Epidermal melanocyte (primary cell): ENCODE measurements around the gene SLC41A3.

Source experiments
- DNase-seq: peaks from one replicate; pipeline ENCODE4 v3.0.0; 2011; ENCODE audit warnings: low spot score; ENCODE audit not compliant: insufficient read length

The SLC41A3 gene

DNA sequence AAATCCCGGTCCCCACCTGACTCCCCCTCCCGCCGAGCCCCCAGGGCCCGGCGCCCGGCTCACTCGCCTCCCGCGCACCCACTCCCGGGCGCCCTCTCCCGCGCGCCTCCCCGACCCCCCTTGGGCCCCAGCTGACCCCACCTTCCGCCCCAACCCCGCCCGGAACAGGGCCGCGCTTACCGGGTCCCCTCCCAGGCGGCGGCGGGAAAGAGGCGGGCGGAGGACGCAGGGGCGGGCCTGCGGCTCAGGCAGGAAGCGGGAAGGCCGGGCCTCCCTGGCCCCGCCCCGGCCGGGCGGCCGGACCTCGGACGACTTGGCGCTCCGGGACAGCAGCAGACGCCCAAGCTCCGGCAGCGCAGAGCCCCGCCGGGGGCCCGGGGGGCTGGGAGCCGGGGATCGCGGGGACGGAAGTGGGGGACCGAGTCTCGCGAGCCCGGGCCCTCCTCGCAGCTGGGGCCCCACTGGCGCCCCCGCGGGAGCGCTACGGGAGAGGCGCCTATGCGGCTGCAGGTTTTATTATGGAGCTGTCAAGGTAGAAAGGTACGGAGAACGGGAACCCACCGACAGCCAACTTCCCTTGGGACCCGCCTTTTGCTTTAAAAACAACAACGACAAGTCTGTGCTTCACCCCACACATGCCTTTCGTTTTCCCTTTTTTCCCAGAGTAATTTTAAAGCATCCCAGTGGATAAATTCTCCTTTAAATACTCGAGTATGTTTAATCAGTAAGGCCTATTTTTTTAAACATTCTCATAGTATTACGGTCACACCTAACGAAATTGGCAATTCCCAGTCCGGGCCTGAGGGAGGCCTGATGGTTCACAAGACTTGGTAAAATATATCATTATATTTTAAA, at the start of gene SLC41A3:
TSS of gene SLC41A3 (minus strand) at position 212 of the 855 bp plus-strand sequence. CDS start 15,905 bp downstream, outside the sequence.
- DNase-seq: peak; percentile 79

DNA sequence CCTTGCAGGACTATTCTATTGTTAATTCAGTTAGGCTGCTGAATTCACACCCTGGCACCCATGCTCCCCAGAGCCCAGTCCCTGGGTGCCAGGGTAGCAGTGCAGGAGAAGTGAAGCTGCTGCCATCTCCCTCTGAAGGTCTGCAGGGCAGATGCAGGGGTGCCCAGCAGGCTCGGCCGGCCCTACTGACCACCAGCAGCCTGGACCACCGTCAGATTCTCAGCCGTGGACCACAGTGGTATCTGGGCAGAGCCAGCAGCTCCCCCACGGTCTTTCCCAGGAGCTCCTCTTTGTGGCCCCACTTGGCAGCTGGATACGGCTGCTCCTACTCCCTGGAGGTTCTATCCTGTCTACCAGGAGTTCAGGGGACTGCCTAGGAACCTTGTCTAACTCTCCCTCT, 49.7 kb upstream of the SLC41A3 start:
- DNase-seq: no peak

DNA sequence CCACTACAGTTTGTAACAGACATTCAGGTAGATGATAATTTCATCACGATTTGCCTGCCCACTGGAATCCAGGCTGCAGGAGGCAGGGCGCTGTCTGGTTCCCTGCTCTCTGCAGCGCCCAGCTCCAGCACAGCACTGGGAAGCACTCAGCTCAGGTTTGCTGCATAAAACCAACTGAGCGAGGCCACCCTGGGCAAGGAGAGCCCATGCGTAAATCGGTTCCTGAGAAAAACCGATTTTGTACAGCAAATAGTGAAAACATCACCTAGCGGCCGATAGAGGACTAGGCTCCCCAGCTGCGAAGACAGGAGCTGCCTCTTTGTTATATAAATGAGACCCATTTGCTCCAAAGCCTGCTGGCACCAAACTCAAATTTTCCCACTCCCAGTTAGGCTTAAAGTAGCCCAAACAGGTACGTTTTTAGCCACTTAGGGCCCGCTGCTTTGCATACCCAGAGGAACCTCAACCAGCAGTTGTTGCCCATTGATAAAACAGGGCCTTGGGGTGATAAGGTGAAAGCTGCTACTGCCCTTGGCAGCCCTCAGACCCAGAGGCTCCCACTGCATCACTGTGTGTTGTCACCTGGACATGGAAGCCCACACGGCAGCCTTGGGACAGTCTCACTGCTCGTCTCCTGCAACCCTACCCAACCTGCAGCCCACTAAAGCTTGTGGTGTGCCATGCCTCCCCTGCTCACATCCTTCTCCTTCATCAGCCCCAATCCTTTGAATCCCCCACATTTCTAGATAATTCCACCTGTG, 49.0 kb upstream of the SLC41A3 start:
- no peak for DNase-seq

DNA sequence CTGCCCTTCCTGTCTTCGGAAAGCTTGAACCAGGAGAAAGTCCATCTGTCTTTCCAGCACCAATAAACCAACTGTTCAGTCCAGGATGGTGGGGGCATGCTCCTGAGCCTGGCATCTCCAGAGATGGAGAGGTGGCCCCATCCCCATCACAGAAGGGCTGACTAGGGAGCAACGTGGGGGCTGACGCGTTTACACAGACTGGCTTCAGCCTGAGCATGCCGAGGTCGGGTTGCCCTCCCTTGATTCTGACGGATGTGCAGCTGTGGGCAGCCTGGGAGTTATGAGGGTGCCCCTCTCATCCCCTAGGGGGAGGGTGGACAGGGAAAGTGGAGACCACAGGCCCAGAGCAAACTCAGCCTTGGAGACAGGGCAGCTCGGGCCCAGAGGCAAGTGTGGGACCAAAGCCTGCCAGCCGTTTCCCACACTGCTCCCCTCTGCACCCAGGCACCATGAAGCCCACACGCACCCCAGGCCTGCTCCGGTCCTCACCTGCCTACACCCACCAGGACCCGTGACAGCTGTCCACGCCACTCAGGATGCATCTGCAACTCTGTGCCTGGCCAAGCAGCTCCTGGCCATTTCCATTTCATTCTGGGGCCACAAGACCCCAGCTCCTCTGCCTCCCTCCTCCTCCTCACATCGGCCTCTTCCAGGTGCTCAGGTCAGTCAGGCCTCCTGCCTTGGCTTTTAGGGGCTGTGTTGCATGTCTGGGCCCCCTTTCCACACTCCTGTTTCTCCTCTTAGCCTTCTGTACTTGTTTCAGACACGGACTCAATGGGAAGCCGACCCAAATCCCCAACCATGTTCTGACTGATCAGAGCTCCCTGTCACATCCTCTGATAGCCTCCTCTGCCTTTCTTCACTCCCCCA, 48.2 kb upstream of the SLC41A3 start:
- no peak for DNase-seq

DNA sequence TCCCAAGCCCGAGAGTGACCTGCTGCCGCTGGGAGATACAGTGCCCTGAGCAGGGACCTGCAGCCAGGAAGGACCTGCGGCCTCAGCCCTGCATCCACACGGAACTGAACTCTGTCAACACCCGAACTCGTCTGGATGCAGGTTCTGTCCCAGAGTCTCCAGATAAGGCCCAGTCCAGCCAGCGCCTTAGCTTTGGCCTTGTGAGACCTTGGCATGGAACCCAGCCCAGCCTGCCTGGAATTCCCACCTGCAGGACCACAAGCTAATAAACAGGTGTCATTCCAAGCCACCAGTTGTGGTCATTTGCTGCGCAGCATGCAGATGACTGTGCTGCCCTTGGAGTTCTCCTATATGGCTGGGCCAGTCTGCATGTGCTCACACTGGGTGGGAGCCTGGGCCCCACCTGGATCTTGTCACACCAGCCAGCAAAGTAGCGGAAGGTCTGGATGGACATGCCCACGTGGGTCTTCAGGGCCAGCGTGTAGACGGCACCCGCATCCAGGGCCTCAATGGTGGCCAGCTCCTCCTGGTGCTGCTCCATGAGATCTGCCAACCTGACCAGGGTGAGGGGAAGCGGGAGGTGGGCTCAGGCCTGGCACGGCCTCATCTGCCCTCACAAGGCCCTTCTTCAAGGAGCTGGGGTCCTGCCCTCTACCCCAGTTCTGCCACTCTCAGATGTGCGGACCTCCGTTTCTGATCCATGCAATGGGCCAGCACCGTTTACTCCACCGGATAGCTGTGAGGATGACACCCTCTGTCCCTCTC, 47.2 kb upstream of the SLC41A3 start:
- DNase-seq: no peak

DNA sequence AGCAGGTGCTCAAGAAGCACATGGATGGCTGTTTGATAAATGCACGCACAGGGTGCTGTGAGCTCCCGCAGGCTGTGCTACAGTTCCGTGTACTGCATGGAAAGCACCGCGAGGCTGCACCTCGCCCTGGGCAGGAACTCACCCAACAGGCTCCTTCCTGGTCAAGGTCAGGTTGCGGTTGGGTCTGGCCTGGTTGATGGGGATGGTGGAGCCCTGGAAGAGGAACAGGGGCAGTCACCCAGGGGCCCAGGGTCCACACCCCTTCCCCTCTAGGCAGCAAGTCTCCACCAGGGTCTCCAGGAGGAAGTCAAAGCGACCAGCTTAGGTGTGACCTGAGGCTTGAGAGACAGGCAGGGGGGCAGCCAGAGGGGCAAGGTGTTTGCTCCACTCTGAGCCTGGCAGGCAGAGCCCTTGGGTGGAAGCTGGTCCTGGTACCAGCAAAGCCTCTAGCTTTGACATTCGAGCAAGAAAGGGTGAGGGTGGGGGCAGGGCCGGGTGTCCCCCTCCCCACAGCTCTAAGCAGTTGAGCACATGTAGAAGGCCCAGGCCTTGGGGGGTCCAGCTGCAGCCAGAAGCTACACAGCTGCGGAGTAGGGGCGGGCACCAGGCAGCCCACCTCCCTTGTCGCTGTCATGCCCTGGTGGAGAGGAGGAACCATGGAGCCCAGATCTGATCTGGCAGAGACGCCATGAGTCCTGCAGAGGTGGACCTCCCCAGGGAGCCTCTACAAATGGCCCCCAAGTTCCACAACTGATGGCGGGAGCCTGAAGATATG, 46.3 kb upstream of the SLC41A3 start:
- no peak for DNase-seq

DNA sequence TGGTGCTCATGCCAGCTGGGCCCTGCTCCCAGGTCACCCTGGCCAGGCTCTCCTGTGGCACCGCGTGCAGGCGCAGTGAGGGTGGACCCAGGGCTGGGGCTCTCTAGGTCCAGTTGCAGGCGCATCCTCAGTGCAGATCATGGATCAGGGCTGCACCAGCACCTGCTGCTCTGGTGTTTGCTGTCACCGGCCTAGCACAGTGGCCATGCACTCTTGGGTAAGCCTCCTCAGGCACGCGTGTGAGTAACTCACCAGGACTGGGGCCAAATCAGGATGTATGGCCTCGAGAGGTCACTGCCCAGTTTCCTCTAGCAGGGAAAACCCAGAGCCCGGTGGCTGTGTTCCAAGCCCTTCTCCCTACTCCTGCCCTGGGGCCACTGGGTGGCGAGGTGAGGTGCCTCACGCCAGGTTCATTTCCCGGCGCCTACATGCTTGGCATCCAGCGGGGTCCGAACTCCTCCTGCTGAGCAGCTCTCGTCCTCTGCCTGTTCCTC, 45.5 kb upstream of the SLC41A3 start:
- DNase-seq: no peak

DNA sequence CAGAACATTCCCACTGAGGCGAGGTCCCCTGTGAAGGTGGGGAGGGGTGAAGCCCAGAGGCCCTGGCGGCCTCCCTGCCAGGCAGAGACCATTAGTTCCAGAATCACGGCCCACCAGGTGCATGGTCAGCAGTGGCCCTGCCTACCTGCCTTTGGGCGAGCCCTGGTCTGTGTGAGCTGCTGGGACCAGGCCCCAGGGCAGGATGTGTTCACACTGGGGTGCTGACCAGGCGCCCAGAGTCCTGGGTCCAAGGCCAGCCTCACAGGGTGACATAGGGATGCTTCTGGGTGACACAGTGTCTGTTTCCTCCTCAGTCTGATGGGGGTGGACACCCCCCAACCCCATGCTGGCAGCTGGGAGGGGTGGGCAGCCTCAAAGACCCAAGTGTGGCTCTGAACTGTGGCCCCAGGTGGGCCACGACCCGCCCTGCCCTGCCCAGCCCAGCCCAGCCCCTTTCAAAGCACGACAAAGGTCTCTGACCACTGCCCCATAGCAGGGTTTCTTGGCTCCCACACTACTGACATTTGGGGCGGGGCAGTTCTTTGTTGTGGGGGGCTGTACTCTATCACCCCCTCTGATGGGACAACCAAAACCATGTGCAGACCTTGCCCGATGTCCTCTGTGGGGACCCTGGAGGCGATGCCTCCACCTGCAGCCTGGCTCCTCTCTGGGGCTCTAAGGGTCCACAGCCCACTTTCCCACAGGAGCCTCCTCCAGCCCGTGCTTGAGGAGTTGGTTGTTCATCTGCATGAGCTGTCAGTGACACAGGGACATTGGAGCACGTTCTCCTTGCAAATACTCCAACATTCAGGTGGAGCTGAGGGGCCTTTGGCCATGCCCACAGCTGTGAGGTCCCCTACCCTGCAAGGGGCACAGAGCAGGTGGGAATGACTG, 44.8 kb upstream of the SLC41A3 start:
- DNase-seq: no peak

DNA sequence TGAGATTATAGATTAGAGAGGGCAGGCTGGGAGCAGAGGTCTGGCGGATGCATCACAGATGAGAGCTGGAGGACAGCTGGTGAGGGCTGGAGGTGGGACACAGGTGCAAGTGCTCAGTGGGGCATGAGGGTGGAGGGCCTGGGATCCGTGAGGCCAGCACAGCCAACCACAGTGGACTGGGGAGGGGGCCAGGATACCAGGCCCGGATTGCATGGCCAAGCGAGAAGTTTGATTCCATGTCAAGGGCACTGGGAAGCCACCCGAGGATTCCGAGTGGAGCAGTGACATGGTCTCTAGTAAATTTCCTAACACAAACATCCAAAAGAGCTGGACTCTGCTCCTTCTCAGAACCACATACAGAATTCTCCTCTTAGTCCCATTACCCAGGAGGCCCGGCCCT, 44.0 kb upstream of the SLC41A3 start:
- no peak for DNase-seq

DNA sequence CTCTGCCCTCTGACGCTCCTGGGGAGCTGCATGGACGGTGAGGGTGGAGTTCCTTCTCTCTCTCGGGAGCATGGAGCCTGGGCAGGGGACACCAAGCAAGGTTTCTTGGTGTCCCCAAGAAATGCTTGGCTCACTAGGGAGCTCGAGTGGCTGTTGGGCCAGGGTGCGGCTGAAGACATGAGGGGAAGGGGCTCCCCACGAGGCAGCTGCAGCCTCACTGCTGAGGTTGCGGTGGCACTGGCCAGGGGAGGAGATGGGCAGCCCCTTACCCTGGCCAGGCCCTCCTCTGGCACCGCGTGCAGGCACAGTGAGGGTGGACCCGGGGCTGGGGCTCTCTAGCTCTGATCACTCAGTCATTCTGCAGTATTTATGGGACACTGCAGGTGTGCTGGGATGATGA, 43.5 kb upstream of the SLC41A3 start:
- no peak for DNase-seq

DNA sequence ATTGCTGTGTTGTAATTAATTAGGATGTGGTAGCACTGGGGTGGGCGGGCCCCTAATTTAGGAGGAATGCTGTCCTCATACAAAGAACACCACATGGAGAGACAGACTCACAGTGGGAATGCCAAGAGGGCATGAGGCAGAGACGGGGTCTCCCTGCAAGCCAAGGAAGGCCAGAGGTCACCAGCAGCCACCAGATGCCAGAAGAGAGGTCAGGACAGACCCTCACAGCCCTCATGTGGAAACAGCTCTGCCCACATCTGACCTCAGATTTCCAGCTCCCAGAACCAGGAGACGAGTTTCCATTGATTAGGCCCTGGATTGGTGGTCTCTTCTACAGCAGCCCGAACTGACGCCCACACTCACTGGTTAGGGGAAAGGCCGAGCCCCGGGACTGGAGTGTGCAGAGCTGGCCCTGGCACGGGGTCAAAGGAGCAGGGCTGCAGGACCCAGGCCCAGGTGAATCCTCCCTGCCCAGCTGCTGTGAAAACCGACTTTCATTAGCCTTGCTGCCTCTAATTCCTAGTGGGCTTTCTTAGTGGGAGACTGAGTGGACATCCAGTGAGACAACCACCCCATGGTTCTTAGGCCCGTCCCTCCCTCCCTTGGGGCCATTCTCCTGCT, 43.0 kb upstream of the SLC41A3 start:
- DNase-seq: no peak

DNA sequence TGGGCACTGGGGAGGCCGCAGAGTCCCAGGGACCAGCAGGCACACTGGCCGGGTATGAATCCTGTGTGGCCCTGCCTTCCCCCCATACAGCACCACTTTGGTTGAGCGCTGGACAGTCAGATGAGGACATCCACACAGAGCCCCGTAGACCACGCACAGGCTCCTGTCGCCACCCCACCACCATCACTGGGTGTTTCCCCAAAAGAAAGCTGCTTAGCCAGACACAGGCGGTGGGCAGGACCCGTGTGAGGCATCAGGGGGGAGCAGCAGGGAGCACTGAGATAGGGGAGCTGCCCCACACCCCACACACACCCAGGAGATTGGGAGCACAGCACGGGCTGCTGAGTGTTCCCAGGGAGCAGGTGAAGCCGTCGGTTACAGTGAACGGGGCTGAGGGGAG, 42.4 kb upstream of the SLC41A3 start:
- no peak for DNase-seq

DNA sequence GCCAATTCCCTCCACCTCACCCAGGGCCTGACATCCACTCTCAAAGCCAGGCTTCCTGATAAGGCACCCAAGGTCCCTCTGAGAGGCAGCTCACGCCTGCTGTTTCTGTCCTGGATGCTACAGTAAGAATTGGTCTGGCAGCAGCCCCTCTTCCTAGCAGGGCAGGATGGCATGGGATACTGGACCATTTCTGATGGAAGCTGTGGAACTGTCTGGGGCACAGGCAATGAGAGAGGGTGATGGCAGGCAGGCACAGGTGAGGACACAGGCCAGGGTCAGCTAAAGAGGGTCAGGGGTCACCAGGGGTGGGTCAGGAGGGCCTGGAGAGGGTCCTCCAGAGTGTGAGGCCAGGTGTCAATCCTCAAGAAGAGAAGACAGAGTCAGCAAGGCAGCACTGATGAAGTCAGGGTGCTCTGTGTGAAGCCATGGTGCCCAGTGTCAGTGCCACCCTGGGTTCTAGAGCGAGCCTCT, 41.9 kb upstream of the SLC41A3 start:
- no peak for DNase-seq

DNA sequence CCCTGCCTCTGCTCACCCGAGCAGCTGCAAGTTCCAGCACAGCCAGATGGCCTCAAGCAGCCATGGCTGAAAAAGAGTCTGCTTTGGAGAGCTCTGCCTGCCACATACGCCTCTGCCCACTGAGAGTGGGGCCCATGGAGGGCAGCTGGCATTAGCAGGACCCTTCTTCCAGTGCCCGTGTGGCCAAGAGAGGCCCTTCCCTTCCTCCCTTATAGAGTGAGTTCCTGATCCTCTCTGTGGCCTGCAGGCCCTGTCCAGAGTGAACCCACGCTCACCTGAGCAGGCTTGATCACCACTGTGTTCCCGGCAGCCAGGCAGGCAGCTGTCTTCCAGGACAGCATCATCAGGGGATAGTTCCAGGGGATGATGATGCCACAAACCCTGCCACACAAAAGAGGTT, 41.4 kb upstream of the SLC41A3 start:
- no peak for DNase-seq

DNA sequence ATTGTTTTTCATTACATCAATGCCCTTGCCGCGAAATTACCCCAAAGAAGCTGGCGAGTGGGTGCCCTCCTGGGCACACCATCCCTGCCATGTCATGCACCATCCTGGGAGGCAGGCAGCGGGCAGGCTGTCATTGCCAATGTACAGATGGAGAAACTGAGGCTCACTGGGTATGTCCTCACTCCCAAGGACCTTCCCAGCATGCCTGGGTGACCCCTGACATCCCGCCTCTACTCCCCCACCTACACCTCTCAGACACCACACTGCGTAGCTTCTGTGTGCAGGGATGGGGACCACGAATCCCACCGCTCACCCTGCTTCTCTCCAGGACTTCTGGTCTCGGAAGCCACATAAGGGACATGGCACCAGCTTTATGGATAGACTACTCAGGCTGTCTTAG, 41.0 kb upstream of the SLC41A3 start:
- DNase-seq: no peak

DNA sequence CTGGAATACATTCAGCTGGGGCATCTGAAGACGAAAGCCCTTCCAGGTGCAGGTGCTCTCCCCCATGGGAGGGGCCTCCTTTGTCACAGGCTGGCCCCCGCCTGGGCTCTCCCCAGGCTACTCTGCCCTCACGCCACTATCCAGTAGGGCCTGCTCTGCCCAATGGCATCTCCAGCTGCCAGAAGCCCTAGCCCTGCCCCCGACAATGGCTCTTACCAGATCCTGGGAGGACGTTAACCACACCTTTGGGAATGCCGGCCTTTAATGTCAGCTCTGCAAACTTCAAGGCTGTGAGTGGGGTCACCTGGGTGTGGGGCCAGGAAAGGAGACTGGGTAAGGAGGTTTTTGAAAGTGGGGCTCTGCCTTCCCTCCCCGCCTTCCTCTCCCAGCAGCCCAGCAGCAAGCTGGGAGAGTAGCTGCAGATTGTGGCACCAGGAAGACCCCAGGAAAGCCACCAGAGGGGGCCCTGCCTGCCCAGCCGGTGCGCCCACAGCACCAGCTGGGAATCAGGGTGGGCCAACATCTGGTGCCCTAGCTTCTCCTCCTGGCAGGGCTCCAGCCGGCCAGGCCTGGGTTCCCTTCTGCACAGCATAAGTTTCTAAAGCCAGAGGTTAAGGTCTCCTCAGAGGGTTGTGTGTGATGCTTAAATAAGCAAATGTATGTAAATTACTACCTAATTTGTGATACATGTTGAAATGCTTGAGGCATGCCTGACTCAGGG, 40.4 kb upstream of the SLC41A3 start:
- DNase-seq: no peak

DNA sequence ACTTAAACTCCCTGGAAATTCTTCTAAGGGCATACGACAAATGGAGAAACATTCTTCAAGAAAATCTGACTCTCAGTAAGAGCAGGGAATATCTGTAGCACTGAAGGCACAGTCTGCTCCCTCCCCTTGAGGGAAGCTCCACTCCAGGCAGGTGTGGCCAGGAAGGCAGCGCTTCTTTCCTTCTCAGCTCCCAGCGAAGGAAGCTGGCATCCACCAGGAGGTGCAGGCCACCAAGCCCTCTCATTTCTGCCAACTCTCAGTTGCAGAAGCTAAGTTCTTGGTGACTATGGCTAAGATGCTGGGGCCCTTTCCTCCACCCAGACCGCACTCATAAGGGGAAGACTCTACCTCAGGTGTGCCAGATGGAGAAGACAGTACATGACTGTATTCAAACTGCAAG, 37.7 kb upstream of the SLC41A3 start:
- no peak for DNase-seq

DNA sequence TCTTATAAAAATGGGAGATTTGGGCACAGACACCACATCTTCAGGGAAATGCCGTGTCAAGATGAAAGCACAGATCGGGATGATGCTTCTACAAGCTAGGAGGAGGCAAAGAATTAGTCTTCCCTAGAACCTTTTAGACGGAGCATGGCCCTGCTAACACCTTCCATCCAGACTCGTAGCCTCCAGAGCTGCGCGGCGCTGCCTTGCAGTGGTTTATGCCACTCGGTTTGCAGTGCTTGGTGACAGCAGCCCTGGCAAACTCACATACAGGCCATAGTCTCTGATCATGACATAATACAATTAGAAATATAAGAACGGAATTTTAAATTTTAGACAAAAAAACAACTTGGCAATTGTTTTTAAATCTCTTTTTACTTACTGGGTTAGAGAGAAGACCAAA, 37.1 kb upstream of the SLC41A3 start:
- no peak for DNase-seq
